Measurements from ENCODE around the gene ADAMTS18.

ADAMTS18 gene

GRCh38 chr16:77424871-77425604 is 9.8 kb downstream of the ADAMTS18 start:
- peaks cover 3% of the 10 kb centered on the region for H3K27me3 Mint-ChIP-seq (ENCODE audit: low read depth)
- no peak overlapping the region for H3K27ac Mint-ChIP-seq
- no peaks in the 10 kb centered on the region for H3K36me3 Mint-ChIP-seq (ENCODE audit: low read depth)
- no peak for DNase-seq (ENCODE audit: low spot score)
- H3K4me3 Mint-ChIP-seq: no peak overlapping the region
- H3K9me3 Mint-ChIP-seq: no peaks in the 10 kb centered on the region
- no peaks in the 10 kb centered on the region for H3K4me1 Mint-ChIP-seq (ENCODE audit: low read depth)

GRCh38 chr16:77422196-77422784 is 12.5 kb downstream of the ADAMTS18 start:
- H3K4me1 Mint-ChIP-seq (ENCODE audit: low read depth): no peaks in the 10 kb centered on the region
- no peaks in the 10 kb centered on the region for H3K27me3 Mint-ChIP-seq (ENCODE audit: low read depth)
- no peaks in the 10 kb centered on the region for H3K36me3 Mint-ChIP-seq (ENCODE audit: low read depth)
- H3K27ac Mint-ChIP-seq: no peak overlapping the region
- no peak overlapping the region for H3K4me3 Mint-ChIP-seq
- no peaks in the 10 kb centered on the region for H3K9me3 Mint-ChIP-seq
- DNase-seq (ENCODE audit: low spot score): no peak

- Mint-ChIP-seq H3K9me3 (no peaks in the 10 kb centered on the region), H3K4me3 (no peak overlapping the region), H3K36me3 (ENCODE audit: low read depth) (no peaks in the 10 kb centered on the region), H3K27me3 (ENCODE audit: low read depth) (peaks cover 2% of the 10 kb centered on the region), H3K4me1 (ENCODE audit: low read depth) (no peaks in the 10 kb centered on the region), H3K27ac (no peak overlapping the region)
- no peak for DNase-seq (ENCODE audit: low spot score)
Measured at GRCh38 chr16:77416939-77417480, 17.8 kb downstream of the ADAMTS18 start.

GRCh38 chr16:77414752-77415231 is 20.0 kb downstream of the ADAMTS18 start:
- no peaks in the 10 kb centered on the region for H3K9me3 Mint-ChIP-seq
- no peak for DNase-seq (ENCODE audit: low spot score)
- H3K4me3 Mint-ChIP-seq: no peak overlapping the region
- H3K36me3 Mint-ChIP-seq (ENCODE audit: low read depth): no peaks in the 10 kb centered on the region
- no peak overlapping the region for H3K27ac Mint-ChIP-seq
- peaks cover 5% of the 10 kb centered on the region for H3K27me3 Mint-ChIP-seq (ENCODE audit: low read depth)
- H3K4me1 Mint-ChIP-seq (ENCODE audit: low read depth): no peaks in the 10 kb centered on the region

- peaks cover 6% of the 10 kb centered on the region for H3K9me3 Mint-ChIP-seq
- H3K4me1 Mint-ChIP-seq (ENCODE audit: low read depth): peaks cover 2% of the 10 kb centered on the region
- H3K36me3 Mint-ChIP-seq (ENCODE audit: low read depth): no peaks in the 10 kb centered on the region
- H3K27me3 Mint-ChIP-seq (ENCODE audit: low read depth): peaks cover 6% of the 10 kb centered on the region
- no peak for DNase-seq (ENCODE audit: low spot score)
- no peak overlapping the region for H3K4me3 Mint-ChIP-seq
- H3K27ac Mint-ChIP-seq: no peak overlapping the region
Measured at GRCh38 chr16:77410449-77410848, 24.4 kb downstream of the ADAMTS18 start.

- H3K27me3 Mint-ChIP-seq (ENCODE audit: low read depth): peaks cover 6% of the 10 kb centered on the region
- H3K4me3 Mint-ChIP-seq: no peak overlapping the region
- no peaks in the 10 kb centered on the region for H3K36me3 Mint-ChIP-seq (ENCODE audit: low read depth)
- DNase-seq (ENCODE audit: low spot score): no peak
- no peak overlapping the region for H3K27ac Mint-ChIP-seq
- H3K4me1 Mint-ChIP-seq (ENCODE audit: low read depth): peaks cover 2% of the 10 kb centered on the region
- H3K9me3 Mint-ChIP-seq: peaks cover 6% of the 10 kb centered on the region
Measured at GRCh38 chr16:77409311-77409710, 25.5 kb downstream of the ADAMTS18 start.

- DNase-seq (ENCODE audit: low spot score): no peak
- H3K27ac Mint-ChIP-seq: no peak overlapping the region
- H3K36me3 Mint-ChIP-seq (ENCODE audit: low read depth): no peaks in the 10 kb centered on the region
Measured at GRCh38 chr16:77408607-77409006, 26.2 kb downstream of the ADAMTS18 start.

GRCh38 chr16:77406680-77407079 is 28.2 kb downstream of the ADAMTS18 start:
- peaks cover 6% of the 10 kb centered on the region for H3K9me3 Mint-ChIP-seq
- H3K36me3 Mint-ChIP-seq (ENCODE audit: low read depth): no peaks in the 10 kb centered on the region
- H3K27me3 Mint-ChIP-seq (ENCODE audit: low read depth): peaks cover 12% of the 10 kb centered on the region
- no peak overlapping the region for H3K27ac Mint-ChIP-seq
- no peak overlapping the region for H3K4me3 Mint-ChIP-seq
- no peak for DNase-seq (ENCODE audit: low spot score)
- H3K4me1 Mint-ChIP-seq (ENCODE audit: low read depth): peaks cover 2% of the 10 kb centered on the region

More at GRCh38 chr16:77408607-77409006, 26.2 kb downstream of the ADAMTS18 start:
- peaks cover 2% of the 10 kb centered on the region for H3K4me1 Mint-ChIP-seq (ENCODE audit: low read depth)
- H3K9me3 Mint-ChIP-seq: peaks cover 6% of the 10 kb centered on the region
- H3K27me3 Mint-ChIP-seq (ENCODE audit: low read depth): peaks cover 10% of the 10 kb centered on the region
- no peak overlapping the region for H3K4me3 Mint-ChIP-seq

GRCh38 chr16:77404775-77405174 is 30.1 kb downstream of the ADAMTS18 start:
- Mint-ChIP-seq H3K9me3 (peaks cover 6% of the 10 kb centered on the region), H3K27me3 (ENCODE audit: low read depth) (peaks cover 9% of the 10 kb centered on the region), H3K36me3 (ENCODE audit: low read depth) (no peaks in the 10 kb centered on the region), H3K4me1 (ENCODE audit: low read depth) (peaks cover 2% of the 10 kb centered on the region), H3K27ac (no peak overlapping the region), H3K4me3 (no peak overlapping the region)
- DNase-seq (ENCODE audit: low spot score): no peak

GRCh38 chr16:77403732-77404131 is 31.1 kb downstream of the ADAMTS18 start:
- peaks cover 9% of the 10 kb centered on the region for H3K27me3 Mint-ChIP-seq (ENCODE audit: low read depth)
- H3K4me3 Mint-ChIP-seq: no peak overlapping the region
- no peaks in the 10 kb centered on the region for H3K36me3 Mint-ChIP-seq (ENCODE audit: low read depth)
- H3K27ac Mint-ChIP-seq: no peak overlapping the region
- H3K9me3 Mint-ChIP-seq: peaks cover 6% of the 10 kb centered on the region
- H3K4me1 Mint-ChIP-seq (ENCODE audit: low read depth): peaks cover 2% of the 10 kb centered on the region
- DNase-seq (ENCODE audit: low spot score): no peak

GRCh38 chr16:77402672-77403071 is 32.2 kb downstream of the ADAMTS18 start:
- H3K36me3 Mint-ChIP-seq (ENCODE audit: low read depth): no peaks in the 10 kb centered on the region
- no peaks in the 10 kb centered on the region for H3K4me1 Mint-ChIP-seq (ENCODE audit: low read depth)
- no peak for DNase-seq (ENCODE audit: low spot score)
- H3K27ac Mint-ChIP-seq: no peak overlapping the region
- H3K27me3 Mint-ChIP-seq (ENCODE audit: low read depth): peaks cover 9% of the 10 kb centered on the region
- H3K9me3 Mint-ChIP-seq: peaks cover 6% of the 10 kb centered on the region
- no peak overlapping the region for H3K4me3 Mint-ChIP-seq

- Mint-ChIP-seq H3K4me3 (no peak overlapping the region), H3K9me3 (peaks cover 6% of the 10 kb centered on the region), H3K4me1 (ENCODE audit: low read depth) (no peaks in the 10 kb centered on the region), H3K36me3 (ENCODE audit: low read depth) (no peaks in the 10 kb centered on the region), H3K27me3 (ENCODE audit: low read depth) (peaks cover 9% of the 10 kb centered on the region), H3K27ac (no peak overlapping the region)
- DNase-seq (ENCODE audit: low spot score): no peak
Measured at GRCh38 chr16:77402118-77402517, 32.7 kb downstream of the ADAMTS18 start.

GRCh38 chr16:77399546-77399945 is 35.3 kb downstream of the ADAMTS18 start:
- Mint-ChIP-seq H3K4me3 (no peak overlapping the region), H3K27ac (no peak overlapping the region), H3K27me3 (ENCODE audit: low read depth) (peaks cover 6% of the 10 kb centered on the region), H3K36me3 (ENCODE audit: low read depth) (no peaks in the 10 kb centered on the region), H3K9me3 (no peaks in the 10 kb centered on the region), H3K4me1 (ENCODE audit: low read depth) (no peaks in the 10 kb centered on the region)
- DNase-seq (ENCODE audit: low spot score): no peak

- Mint-ChIP-seq H3K27ac (no peak overlapping the region), H3K4me3 (no peak overlapping the region), H3K4me1 (ENCODE audit: low read depth) (no peaks in the 10 kb centered on the region), H3K27me3 (ENCODE audit: low read depth) (peaks cover 5% of the 10 kb centered on the region), H3K9me3 (no peaks in the 10 kb centered on the region), H3K36me3 (ENCODE audit: low read depth) (no peaks in the 10 kb centered on the region)
- DNase-seq (ENCODE audit: low spot score): no peak
Measured at GRCh38 chr16:77399066-77399465, 35.8 kb downstream of the ADAMTS18 start.

Measured in T-helper 2 cell treated with Interferon-gamma antibody and Interleukin-4, amounts not matched to agents 5 μg/mL and 100 μg/mL, for 36 hours (primary cell).